Measurements from ENCODE around the gene DIP2C.
"Not testable (repeated sequence)": the region's sequence is repeated elsewhere in the genome, so short reads cannot be mapped to it uniquely, and the experiment has no call there.

Gene DIP2C

DNA sequence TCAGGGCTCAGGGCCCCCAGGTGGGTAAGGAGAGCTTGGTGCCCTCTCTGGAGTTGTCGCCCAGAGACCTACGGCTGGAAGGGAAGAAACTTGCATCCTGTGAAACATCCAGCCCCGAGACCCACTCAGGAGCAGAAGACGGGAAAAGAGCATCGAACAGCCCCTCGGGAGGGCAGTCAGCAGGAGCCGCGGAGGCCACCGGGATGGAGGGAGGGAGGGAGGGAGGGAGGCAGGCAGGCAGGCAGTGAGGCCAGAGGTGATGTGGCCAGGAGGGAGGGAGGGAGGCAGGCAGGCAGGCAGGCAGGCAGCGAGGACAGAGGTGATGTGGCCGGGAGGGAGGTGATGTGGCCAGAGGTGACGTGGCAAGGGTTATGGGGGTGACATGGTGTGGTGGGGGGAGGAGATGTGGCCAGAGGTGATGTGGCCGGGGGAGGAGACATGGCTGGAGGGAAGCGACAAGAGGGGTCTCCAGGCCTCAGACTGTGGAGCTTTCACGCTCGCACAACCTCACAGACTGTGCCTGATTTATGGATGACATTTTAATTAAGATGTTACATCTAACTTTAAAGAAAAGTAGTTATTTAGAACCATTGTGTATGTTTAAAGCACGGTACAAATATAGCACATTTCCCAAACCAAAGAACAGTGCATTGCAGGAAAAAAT, 141.1 kb downstream of the DIP2C start:
- no peak for DNase-seq

DNA sequence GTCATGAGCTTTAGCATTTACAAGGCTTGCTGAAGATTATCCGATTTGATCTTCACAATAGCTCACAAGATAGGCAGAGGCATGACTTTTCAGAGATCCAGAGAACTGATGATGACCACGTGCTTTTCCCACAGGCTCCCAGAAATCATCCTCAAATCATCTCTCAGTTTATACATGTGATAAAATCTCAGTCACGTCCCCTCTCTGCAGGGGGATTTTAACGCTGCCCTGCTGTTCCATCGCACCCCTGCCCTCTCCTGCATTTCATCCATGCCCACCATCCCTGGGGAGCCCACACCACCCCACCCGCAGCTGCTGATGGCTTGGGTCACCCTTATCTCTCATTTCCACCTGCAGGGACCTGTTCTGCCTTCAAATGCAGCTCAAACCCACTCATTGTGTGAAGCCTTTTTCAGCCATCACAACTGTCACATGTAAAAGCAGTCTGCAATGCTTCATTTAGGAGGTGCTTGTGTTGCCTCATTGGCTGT, 141.8 kb downstream of the DIP2C start:
- DNase-seq: no peak

DNA sequence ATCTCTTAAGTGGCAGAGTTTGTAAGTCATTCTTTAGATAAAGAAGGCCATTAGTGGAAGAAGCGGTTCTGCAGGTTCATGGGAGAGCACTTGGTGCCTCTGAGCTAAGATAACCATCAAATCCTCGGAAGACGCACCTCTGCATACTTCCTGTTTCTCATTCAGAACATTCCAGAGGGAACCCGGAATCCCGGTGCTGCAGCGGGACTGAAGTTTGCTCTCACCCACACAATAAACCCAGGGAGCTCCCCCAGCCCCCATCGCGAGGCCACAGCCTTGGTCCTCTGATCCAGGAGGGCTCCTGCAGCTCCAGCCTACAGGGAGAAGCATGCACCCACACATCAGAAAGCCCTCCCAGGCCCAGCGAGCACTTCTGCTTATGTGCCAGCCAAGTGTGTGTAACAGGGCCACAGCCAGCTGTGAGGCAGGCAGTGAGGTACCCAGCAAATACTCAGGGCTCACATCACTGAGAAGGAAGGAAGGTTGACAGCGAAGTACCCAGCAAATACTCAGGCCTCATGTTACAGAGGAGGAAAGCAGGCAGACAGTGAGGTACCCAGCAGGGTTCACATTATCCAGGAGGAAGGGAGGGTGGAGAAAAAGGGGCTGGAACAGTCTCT, 142.4 kb downstream of the DIP2C start:
- DNase-seq: no peak

DNA sequence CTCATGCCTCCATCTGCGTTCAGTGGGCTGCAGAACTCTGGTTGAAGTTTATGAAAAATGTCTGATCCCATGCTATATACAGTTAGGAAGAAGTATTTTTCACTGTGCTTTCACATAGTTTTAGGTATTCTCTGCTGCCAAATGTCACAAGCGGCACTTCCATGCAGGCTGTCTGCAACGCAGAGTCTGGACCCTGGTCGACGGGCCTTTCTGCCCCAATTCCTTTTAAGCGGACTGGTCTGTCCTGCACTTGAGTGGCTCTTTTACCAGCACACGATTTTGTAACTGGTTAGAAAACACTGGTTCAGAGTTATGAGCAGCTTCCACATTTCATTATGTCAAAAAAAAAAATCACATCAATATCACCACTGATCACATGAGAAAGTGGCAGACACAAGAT, 143.0 kb downstream of the DIP2C start:
- no peak for DNase-seq

DNA sequence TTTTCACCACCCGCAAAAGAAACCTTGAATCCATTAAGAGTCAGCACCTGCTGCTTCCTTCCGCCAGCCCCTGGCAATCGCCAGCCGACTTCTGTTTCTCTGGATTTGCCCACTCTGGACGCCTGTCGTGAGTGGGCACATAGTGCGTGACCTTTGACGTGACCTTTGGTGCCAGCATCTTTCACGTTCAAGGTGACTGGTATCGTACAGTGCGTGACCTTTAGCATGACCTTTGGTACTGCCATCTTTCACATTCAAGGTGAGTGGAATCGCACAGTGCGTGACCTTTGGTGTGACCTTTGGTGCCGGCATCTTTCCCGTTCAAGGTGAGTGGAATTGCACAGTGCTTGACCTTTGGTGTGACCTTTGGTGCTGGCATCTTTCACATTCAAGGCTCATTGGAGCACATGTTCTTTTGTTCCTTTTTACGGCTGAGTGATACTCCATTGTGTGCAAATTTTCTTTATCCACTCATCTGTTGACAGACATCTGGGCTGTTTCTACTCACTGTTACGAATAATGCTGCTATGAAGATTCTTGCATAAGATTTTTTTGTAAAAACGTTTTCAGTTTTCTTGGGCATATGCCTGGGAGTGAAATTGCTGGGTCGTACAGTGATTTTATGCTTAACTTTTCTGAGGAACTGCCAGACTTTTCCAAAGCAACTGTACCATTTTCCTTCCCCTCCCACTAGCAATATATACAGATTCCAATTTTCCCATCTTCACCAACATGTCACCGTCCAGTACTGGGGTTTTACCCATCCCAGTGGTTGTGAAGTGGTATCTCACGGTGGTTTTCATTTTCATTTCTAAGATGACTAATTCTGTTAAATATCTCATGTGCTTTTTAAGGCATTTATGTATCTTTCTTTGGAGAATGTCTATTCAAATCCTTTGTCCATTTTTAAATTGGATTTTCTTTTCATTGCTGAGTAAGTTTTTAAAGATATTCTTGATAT, 145.3 kb downstream of the DIP2C start:
- no peak for DNase-seq

DNA sequence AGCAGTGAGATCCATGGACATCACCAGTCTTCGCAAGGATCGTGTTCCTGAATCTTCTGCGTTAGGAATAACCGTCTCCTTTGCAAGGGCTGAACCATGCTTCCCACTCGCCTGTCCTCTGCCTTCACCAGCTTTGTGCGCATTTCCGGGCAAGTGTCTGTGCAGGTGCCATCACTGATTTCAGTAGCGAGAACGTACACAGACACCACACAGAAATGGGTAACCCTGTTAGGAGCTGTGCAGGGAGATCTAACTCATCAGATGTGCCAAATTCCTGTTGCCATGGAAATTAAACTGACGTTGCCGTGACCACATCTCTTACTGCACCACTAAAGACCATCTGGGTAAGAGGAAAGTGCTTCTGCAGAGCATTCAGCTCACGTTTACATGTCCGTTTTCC, 146.3 kb downstream of the DIP2C start:
- DNase-seq: no peak

DNA sequence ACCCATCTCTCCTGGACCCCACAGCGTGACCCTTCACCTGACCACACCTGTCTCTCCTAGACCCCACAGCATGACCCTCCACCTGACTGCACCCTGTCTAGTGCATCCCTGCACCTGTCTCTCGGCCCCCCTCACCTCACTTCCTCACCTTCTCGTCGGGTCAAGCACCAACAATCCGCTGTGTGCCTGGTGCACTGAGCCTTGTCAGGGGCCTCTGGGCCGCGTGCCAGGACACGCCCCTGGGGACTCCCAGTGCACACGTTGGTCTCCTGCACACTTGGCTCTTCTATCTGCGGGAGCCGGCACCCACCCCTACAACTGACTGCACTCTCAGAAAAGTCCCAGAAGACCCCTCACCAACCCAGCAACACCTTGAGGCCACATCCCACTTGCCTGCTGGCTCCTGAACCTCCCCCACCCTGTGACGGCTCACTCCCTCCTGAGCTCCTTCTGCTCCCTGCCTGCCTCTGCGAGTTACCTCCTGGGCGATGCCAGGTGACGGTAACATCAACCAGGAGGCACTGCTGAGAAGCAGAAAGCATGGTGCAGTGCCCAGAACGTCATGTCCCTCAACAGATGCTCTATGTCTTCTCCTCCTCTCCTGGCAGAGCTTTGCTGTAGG, 147.6 kb downstream of the DIP2C start:
- no peak for DNase-seq

DNA sequence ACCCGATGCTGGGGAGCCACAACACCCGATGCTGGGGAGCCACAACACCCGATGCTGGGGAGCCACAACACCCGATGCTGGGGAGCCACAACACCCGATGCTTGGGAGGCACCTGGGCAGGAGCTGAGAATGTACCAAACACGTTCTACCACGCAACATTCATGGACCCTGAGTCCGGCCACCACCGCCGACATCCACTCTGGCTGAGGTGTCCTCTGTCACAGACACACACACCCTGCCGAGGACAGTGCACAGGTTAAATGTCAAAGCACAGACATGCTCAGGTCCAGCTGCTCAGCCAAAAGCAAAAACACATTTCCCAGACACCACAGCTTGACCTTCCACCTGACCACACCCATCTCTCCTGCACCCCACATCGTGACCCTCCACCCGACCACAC, 148.4 kb downstream of the DIP2C start:
- no peak for DNase-seq

DNA sequence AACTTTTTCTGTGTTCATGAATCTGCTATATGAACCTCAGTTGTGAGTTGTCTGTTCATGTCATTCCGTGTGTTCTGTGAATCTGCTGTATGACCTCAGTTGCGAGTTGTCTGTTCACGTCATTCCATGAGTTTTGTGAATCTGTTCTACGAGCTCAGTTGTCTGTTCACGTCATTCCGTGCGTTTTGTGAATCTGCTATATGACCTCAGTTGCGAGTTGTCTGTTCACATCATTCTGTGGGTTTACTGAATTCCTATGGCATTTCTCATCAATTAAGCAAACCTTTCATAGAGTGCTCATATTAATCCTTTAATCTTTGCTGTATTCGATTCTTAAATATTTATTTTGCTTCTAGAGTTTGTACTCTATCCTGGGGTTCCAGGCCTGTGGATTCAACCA, 150.6 kb downstream of the DIP2C start:
- DNase-seq: no peak

DNA sequence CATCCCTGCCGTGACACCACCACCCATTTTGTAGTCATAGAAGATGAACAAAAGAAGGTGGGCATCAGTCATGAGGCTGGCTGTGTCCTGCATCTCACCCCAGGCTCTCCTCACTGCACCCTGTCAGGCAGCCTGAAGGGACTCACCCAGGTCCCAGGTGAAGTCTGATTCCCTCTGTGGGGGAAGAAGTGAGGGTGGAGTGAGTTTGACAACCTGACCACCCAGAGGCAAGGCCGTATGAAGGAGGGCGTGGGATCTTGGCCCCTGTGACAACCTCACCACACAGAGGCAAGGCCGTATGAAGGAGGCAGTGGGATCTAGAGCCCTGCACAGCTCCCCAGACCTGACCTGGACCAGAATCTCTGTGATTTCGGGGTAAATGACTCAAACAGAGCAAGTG, 152.5 kb downstream of the DIP2C start:
- DNase-seq: no peak

DNA sequence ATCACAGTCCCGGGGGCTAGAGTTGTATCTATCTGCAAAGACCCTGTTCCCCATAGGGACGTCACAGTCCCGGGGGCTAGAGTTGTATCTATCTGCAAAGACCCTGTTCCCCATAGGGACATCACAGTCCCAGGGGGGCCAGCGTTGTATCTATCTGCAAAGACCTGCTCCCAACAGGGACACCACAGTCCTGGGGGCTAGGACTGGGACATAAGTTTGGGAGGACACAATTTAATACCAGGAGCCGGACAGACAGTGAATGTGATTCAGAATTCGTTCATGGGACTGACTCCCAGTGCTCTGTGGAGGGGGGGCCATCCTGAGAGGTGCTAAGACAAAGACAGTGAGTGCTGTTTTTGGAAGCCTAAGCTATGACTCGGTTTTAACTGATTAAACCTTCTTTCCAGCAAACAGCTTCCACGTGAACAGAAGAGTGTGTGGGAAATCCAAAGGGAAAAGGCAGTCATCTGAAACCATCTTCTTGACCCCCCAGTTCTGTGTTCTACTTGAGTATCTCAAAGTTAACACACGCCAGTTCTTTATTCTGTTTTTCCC, 153.0 kb downstream of the DIP2C start:
- no peak for DNase-seq

DNA sequence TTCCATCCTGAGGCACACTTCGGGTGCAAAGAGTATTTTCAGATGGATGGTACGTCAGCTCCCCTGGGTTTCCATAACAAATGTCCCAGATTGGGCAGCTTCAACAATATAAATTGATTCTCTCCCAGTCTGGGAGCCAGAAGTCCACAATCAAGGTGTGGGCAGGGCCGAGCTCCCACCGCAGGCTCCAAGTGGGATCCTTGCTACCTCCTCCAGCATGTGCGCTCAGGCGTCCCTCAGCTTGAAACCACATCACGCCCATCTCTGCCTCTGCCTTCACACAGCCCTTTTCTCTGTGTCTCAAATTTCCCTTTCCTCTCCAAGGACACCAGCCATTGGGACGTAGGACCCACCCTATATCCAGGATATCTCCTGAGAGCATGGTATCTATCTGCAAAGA, 153.5 kb downstream of the DIP2C start:
- DNase-seq: no peak

DNA sequence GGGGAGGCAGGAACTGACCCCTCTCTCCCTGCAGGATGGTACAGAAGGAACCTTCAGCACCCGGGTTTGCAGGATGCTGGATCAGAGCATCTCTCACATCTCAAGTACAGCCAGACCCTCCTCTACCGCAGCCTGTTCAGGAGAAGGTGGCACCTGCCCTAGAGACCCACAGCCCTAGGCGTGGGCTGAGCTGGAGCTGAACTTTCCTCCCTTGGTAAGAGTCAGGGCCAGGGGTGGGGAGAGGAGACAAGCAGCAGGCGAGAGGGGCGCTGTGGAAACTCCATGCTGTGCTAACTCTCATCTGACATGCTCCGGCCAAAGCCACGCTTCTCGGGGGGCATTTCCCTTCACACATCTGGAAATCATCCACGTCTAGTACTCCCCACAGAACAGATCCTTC, 154.4 kb downstream of the DIP2C start:
- no peak for DNase-seq

DNA sequence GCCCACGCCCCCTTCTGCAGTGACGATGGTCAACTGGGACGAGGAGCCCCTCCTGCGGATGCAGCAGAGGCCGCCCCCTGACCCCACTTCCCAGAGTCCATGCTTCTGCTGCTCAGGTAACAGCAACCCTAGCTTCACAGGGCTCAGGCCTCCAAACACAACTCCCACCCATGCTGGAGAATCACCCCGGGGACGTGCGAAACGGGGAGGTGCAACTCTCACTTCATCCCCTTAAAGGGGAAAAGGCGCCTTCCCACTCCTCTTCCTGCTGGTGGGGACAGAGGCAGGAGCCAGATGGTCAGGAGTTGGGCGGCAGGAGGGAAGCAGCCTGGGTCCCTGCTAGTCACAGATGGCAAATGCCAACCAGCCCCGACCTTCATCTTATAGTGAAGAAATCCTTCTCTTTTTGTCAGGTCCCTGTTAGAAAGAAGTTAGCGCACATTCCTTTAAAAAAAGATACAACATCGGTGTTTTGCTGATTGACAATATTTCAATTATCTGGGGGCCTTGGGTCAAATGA, 155.4 kb downstream of the DIP2C start:
- DNase-seq: no peak

DNA sequence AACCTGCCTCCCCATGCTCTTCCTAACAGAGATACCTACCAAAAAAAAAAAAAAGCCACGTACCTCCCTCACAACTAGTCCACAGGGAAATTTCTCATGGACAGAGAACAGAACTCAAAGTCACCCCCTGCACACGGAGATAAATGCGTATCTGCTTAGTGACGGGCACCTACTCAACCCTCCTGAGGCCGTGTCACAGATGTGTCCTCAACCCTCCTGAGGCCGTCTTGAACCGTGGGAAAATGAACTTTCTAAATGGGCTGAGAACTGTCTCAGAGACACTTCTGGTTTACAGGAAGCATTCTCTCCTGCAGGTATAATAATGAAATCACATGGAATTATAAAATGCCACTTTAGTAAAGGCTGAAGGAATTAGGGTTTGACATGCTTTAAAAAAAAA, 155.9 kb downstream of the DIP2C start:
- DNase-seq: no peak

DNA sequence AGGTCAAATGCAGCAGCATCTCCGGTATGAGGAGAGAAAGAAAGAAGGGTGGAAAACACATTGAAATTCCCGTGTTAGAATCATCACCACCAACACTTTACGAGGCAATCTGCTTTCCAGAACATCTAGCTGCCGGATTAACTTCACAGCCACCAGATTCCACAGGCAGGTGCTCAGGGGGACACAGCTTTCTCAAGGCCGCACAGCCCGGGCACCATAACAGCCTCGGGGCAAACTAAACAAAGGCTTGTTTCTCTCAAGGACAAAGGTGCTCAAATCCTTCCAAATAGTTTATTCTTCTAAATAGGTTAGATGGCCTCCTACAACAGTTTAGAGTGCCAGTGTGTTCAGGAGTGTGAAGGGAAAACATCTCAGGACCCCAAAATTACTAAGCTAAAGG, 156.3 kb downstream of the DIP2C start:
- no peak for DNase-seq

DNA sequence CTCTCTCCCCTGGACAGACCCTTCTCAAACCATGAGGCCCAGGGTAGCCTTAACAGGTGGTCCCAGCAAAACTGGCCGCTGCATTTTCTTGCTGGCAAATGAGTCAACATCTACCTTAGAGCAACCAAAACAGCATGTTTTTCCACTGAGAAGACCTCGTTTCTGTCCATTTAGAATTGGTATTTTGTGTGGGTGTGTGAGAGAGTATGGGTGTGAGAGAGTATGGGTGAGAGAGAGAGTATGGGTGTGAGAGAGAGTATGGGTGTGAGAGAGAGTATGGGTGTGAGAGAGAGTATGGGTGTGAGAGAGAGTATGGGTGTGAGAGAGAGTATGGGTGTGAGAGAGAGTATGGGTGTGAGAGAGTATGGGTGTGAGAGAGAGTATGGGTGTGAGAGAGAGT, 157.1 kb downstream of the DIP2C start:
- DNase-seq: not testable (repeated sequence)

DNA sequence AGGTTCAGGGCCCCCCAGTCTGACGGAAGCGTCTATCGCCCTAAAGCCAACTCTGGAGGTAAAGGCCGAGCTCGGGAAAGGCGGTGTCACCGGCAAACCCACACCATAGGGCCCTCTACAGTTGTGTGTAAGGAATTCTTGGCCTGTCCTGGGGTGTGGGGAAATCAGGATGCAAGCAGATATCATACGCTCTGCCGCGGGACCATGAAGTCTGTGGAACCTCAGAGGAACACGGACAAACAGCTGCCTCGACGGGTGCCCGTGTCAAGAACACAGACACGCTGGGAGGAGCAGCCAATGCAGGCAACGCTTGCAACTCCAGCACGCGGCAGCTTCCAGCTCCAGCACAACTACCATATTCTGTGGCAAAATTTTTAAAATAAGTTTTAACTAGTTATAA, 157.9 kb downstream of the DIP2C start:
- DNase-seq: no peak

DNA sequence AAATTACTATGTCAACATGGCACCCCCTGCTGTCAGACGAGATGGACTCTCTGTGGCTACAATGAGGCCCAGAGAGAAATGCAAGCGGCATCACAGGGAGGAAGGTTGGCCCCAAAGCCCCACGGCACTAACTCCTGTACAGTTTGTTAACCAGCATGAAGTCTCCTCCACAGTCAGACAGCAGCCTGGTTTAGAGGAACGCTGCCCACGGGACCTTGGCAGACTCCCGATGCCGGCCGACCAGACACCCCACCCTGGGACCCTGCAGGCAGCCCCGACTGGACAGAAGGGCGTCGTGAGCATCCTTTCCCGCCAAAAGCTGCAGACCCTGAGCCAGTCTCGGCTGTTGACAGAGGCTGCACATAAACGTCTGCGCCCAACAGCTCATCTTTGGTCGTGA, 158.8 kb downstream of the DIP2C start:
- no peak for DNase-seq

DNA sequence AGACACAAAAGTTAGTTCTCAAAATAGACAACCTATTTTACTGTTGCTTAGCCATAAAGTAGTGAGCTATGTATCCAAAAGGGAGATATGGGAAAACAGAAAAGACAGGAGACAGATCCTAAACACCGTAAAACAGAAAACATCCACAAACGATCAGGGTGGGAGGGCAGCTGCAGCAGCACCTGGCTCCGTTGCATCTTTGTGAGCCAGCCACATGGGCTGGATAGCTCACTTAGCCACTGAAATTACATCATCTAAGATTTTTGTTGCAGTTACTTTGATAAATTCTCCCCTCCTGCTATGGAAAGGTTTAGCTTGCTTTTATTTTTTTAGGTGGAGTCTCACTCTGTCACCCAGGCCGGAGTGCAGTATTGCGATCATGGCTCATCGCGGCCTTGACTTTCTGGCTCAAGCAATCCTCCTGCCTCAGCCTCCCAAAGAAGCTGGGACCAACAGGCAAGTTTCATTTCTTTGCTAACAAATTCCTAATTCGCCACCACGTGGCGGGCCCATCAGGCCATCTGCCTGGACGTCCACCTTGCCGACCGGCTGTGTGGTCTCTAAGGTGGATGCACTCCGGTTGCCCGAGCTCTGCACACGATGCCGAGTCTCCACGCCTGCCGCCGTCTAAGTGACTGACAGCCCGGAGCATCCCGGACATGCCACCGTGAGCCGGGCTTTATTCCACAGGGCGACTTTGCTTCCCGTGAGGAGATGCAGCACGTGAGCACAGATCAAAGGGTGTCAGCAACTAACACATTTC, 159.8 kb downstream of the DIP2C start:
- no peak for DNase-seq

DNA sequence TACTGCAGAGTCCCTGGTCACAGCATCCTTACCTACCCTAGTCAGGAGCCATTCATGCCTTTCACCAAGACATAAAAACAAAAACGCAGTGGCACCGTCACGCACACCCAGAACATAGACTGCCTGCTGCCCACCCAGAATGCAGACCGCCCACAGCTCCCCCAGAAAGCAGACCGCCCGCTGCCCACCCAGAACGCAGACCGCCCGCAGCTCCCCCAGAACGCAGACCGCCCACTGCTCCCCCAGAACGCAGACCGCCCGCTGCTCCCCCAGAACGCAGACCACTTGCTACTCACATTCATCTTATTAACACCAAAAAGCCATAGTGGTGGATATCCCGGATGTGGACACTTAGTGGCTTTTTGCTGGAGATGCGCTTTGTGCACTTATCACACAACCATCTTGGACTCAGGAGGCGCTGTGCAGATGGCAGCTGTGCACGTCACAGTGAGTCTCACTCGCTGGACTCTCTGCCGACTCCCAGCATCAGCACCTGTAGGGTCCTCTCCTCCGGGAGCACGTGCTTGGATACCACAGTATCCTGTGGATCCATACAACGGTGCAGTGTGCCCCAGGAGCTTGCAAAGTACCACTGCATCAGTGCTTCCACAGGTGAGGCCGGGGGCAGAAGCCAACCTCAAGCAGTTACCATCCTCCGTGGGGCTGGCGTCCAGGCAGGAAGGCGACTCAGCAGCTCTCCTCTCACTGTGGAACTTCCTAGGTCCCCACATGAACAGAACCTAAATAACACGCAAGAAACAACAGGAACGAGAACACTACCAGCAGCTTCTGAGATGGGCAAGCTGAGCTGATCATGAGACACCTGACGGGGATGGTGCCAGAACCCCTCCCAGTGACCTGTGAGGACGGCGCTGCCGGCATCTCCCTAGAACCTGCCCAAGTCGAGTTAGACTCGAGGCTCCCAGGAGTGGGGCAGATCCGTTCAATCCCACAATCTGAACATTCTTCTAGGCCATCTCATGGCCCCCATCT, 161.0 kb downstream of the DIP2C start:
- DNase-seq: no peak
